Suprapubic skin (tissue), 4 donors: ENCODE measurements around the gene PI3. TPM values are rescaled to one million over a fixed set of nuclear protein-coding genes. Genes with fewer than 3 reads are reported as not detected.

Experiments used
- DNase-seq, 2 donors: peaks; one replicate each; pipeline ENCODE4 v3.0.0-alpha.2; 2019; ENCODE audit warnings: low spot score in 2 of 2
- H3K27ac ChIP-seq: fragments of 200-600 bp; sonication (generic); one replicate; pipeline ENCODE4 v1.5.1; 2019
- H3K27me3 ChIP-seq: fragments of 200-600 bp; sonication (generic); one replicate; pipeline ENCODE4 v1.5.1; 2019
- H3K36me3 ChIP-seq: fragments of 200-600 bp; sonication (generic); one replicate; pipeline ENCODE4 v1.5.1; 2019
- H3K4me1 ChIP-seq: fragments of 200-600 bp; sonication (generic); one replicate; pipeline ENCODE4 v1.5.1; 2019
- H3K4me3 ChIP-seq: fragments of 200-600 bp; sonication (generic); one replicate; pipeline ENCODE4 v1.5.1; 2019; ENCODE audit warnings: mild to moderate bottlenecking
- H3K9me3 ChIP-seq: fragments of 200-600 bp; sonication (generic); one replicate; pipeline ENCODE4 v1.5.1; 2019
- EP300 ChIP-seq: sonication (generic); formaldehyde crosslinking; IDR thresholded peaks from one replicate; pipeline ENCODE4 v1.6.1; 2017; ENCODE audit warnings: antibody characterized with exemption
- POLR2A ChIP-seq, 2 donors: fragments of 450-650 bp; IDR thresholded peaks; one replicate each; pipeline ENCODE4 v1.6.1; 2017; ENCODE audit warnings: antibody characterized with exemption in 2 of 2, mild to moderate bottlenecking in 2 of 2, moderate library complexity in 2 of 2
- POLR2AphosphoS5 ChIP-seq, 3 donors: sonication (generic); formaldehyde crosslinking; IDR thresholded peaks; one replicate each; pipeline ENCODE4 v1.6.1; 2017; ENCODE audit warnings: antibody characterized with exemption in 3 of 3
- WGBS: methylation state at CpG from one replicate; pipeline ENCODE4 v1.1.5; 2018; 5-methylcytosine and 5-hydroxymethylcytosine counted together
- total RNA-seq, 4 donors: library from RNA; depleted of rRNA; stranded (reverse); fragments of >200 nt; gene quantifications; one replicate each; pipeline ENCODE4 v1.1.0, GENCODE V29; 2016
- TF ChIP-seq, protein P1 (sequence below), 2 donors: fragments of 200-600 bp in 1 of 2; fragments of 450-650 bp in 1 of 2; sonication (generic) in 1 of 2; IDR thresholded peaks; one replicate each; pipeline ENCODE4 v1.5.1; 2016 to 2019; ENCODE audit warnings: antibody characterized with exemption in 2 of 2, mild to moderate bottlenecking in 1 of 2, moderate library complexity in 1 of 2

PI3 gene
- total RNA-seq, 4 donors from 2014 or later, result 2.6 to 98.2 (median 8.0) TPM

DNA sequence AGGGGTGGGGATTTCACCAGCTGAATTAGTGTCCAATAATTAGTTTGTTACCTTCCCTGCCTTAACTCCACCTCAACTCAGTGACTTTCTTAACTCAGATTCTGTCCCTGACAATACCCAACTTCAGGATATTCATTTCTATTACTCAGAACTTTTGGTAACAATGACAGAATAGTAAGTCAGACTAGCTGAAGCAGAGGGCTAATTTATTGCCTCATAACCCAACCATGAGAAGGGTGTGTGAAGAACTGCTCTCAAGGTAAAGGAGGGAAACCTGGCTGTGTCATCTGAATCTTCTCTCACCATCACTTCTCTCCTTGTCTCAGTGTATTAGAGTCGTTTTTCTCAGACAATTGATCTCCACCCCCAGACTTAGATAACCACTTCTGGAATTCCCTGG lies 1.2 kb upstream of the PI3 start:
- no peak for DNase-seq
- TF ChIP-seq POLR2A (IDR thresholded peaks at IDR 0.05) (no peak), POLR2AphosphoS5 (IDR thresholded peaks at IDR 0.05) (no peak), EP300 (no peak)
- TF ChIP-seq, protein P1, sequence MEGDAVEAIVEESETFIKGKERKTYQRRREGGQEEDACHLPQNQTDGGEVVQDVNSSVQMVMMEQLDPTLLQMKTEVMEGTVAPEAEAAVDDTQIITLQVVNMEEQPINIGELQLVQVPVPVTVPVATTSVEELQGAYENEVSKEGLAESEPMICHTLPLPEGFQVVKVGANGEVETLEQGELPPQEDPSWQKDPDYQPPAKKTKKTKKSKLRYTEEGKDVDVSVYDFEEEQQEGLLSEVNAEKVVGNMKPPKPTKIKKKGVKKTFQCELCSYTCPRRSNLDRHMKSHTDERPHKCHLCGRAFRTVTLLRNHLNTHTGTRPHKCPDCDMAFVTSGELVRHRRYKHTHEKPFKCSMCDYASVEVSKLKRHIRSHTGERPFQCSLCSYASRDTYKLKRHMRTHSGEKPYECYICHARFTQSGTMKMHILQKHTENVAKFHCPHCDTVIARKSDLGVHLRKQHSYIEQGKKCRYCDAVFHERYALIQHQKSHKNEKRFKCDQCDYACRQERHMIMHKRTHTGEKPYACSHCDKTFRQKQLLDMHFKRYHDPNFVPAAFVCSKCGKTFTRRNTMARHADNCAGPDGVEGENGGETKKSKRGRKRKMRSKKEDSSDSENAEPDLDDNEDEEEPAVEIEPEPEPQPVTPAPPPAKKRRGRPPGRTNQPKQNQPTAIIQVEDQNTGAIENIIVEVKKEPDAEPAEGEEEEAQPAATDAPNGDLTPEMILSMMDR (IDR thresholded peaks at IDR 0.05), result no peak
- Histone ChIP-seq H3K4me1 (no peaks in the 10 kb centered on the region), H3K4me3 (no peak overlapping the region), H3K27me3 (peaks cover 8% of the 10 kb centered on the region), H3K9me3 (peaks cover 4% of the 10 kb centered on the region), H3K27ac (no peak overlapping the region), H3K36me3 (no peaks in the 10 kb centered on the region)
- WGBS, result 38% methylated on average over 1 of the region's 1 CpG

DNA sequence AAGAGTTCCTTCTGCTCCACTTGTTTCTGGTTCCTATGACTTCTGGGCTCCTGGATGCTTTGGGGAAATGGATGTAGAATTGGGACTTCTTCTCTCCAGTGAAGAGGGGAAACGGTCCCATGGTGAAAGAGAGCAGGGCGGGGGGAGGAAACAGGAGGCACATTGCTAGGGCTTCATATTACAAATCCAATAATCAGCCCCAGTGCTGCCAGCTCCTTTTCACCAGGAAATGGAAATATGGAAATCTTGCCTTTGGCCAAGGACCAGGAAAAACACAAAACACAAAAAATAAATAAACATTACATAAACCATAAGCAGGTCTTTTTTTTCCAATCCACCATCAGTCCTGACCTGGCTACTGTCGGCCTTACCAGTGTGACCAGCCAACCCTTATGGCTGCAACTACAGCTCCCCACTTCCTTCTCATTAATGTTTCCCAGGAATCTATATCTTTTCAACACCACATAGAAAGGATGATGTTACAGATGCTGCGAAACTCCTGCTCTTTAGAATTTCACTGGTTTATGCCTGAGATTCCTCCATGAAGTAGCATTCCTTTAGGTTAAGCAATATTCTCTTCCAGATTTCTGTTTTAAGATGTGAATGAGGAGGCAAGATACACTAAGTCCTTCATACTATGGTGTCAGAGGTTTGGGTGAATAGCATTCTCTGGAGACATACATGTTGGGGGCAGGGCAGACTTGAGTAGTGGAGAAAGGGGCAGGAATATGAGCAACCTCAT lies 2.0 kb downstream of the PI3 start:
- no peak overlapping the region for H3K4me3 ChIP-seq
- no peak for TF ChIP-seq POLR2AphosphoS5 (IDR thresholded peaks at IDR 0.05)
- TF ChIP-seq EP300, result no peak
- TF ChIP-seq, protein P1 (IDR thresholded peaks at IDR 0.05), result no peak
- no peak for TF ChIP-seq POLR2A (IDR thresholded peaks at IDR 0.05)
- no peak for DNase-seq
- no peaks in the 10 kb centered on the region for H3K36me3 ChIP-seq
- WGBS, result 70% methylated on average over 4 of the region's 4 CpGs
- H3K9me3 ChIP-seq, result no peaks in the 10 kb centered on the region
- no peaks in the 10 kb centered on the region for H3K4me1 ChIP-seq
- peaks cover 8% of the 10 kb centered on the region for H3K27me3 ChIP-seq
- no peak overlapping the region for H3K27ac ChIP-seq

DNA sequence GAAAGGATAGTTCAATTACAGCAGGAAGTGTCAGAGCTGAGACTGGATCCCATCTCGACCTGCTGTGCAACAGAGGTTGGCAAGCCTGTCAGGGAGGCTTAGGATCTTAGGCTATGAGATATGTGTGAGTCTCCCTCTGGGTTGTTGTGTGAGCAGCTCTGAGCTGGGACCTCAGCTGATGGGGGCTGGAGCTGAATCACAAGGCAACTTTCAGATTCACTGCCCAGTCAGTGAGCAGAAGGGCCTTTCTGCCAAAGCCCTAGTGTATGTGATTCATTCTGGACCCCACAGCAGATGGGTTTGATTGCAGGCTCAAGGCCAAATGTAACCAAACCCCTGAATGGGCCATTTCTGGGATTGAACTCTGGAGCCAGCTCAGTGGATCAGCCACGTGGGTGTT lies 4.5 kb downstream of the PI3 start:
- WGBS, result 56% methylated on average over 2 of the region's 2 CpGs
- no peak overlapping the region for H3K4me3 ChIP-seq
- no peak overlapping the region for H3K27ac ChIP-seq
- no peaks in the 10 kb centered on the region for H3K36me3 ChIP-seq
- H3K4me1 ChIP-seq, result no peaks in the 10 kb centered on the region
- H3K9me3 ChIP-seq, result no peaks in the 10 kb centered on the region
- TF ChIP-seq POLR2AphosphoS5 (IDR thresholded peaks at IDR 0.05) (no peak), EP300 (no peak), POLR2A (IDR thresholded peaks at IDR 0.05) (no peak)
- TF ChIP-seq, protein P1 (IDR thresholded peaks at IDR 0.05), result no peak
- H3K27me3 ChIP-seq, result peaks cover 4% of the 10 kb centered on the region
- no peak for DNase-seq

DNA sequence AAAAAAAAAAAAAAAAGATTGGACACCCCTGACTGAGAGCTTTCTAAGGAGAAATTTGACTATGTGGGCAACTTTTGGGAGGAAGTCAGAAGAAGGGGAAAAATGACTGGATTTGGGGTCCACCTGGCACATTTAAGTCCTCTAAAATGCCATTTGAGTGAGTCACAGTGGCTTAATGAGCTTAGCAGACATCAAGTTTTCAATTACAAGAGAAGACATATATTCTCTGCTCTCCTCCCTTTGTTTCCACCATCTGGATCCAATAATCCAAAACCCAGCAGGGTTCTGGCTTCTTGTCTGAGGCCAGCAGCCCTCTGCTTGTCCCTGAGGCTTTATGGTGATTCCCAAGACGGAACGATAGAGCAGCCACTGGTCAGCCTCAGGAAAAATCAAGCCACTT lies 6.9 kb downstream of the PI3 start:
- Histone ChIP-seq H3K9me3 (no peaks in the 10 kb centered on the region), H3K36me3 (no peaks in the 10 kb centered on the region), H3K27me3 (no peaks in the 10 kb centered on the region), H3K4me3 (no peak overlapping the region), H3K27ac (no peak overlapping the region), H3K4me1 (no peaks in the 10 kb centered on the region)
- DNase-seq, result no peak
- WGBS, result 58% methylated on average over 2 of the region's 2 CpGs
- TF ChIP-seq POLR2A (IDR thresholded peaks at IDR 0.05) (no peak), POLR2AphosphoS5 (IDR thresholded peaks at IDR 0.05) (no peak), EP300 (no peak)
- TF ChIP-seq, protein P1 (IDR thresholded peaks at IDR 0.05), result no peak

DNA sequence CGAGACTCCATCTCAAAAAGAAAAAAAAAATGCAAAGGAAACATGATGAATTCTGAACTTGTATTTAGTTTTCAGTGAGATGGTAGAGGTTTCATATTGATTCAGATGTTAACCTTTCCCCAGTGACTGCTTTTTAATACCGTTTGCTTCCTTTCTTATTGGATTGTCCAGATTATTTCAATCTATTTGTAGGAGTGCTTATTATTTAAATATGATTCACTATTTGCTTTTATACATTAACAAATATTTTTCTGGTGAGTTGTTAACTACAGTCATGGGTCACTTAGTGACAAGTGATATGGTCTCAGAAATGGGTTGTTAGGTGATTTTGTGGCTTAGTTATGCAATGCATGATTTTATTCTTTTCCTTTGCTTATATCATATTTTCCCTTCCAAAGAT lies 8.4 kb downstream of the PI3 start:
- Histone ChIP-seq H3K4me1 (no peaks in the 10 kb centered on the region), H3K9me3 (no peaks in the 10 kb centered on the region), H3K4me3 (no peak overlapping the region), H3K36me3 (no peaks in the 10 kb centered on the region), H3K27me3 (no peaks in the 10 kb centered on the region), H3K27ac (no peak overlapping the region)
- DNase-seq, result no peak
- TF ChIP-seq POLR2A (IDR thresholded peaks at IDR 0.05) (no peak), EP300 (no peak), POLR2AphosphoS5 (IDR thresholded peaks at IDR 0.05) (no peak)
- TF ChIP-seq, protein P1 (IDR thresholded peaks at IDR 0.05), result no peak
- 88% methylated on average over 2 of the region's 2 CpGs for WGBS
